Mucosa of rectum (tissue), 2 donors: ENCODE measurements around the gene SPATA13.

Experiments used
- H3K27ac ChIP-seq, 2 donors: one replicate each; pipeline ENCODE4 v1.7.0; 2013; ENCODE audit warnings: inconsistent platforms in 2 of 2, low read depth in 2 of 2, low read length in 2 of 2
- H3K27me3 ChIP-seq, 2 donors: one replicate each; pipeline ENCODE4 v1.7.0; 2013; ENCODE audit warnings: low read length in 2 of 2; ENCODE audit not compliant: control insufficient read depth in 2 of 2, insufficient read depth in 2 of 2
- H3K36me3 ChIP-seq, 2 donors: one replicate each; pipeline ENCODE4 v1.7.0; 2013; ENCODE audit warnings: low read length in 2 of 2; ENCODE audit not compliant: control insufficient read depth in 2 of 2, insufficient read depth in 2 of 2
- H3K4me1 ChIP-seq, 2 donors: one replicate each; pipeline ENCODE4 v1.7.0; 2013; ENCODE audit warnings: low read length in 2 of 2, mild to moderate bottlenecking in 1 of 2; ENCODE audit not compliant: control insufficient read depth in 2 of 2, insufficient read depth in 2 of 2
- H3K4me3 ChIP-seq, 2 donors: one replicate each; pipeline ENCODE4 v1.7.0; 2013; ENCODE audit warnings: low read length in 2 of 2
- H3K9ac ChIP-seq, 2 donors: one replicate each; pipeline ENCODE4 v1.7.0; 2013; ENCODE audit warnings: low read length in 2 of 2, low read depth in 1 of 2, mild to moderate bottlenecking in 1 of 2
- H3K9me3 ChIP-seq, 2 donors: one replicate each; pipeline ENCODE4 v1.7.0; 2013; ENCODE audit warnings: low read length in 2 of 2; ENCODE audit not compliant: control insufficient read depth in 2 of 2
- donor health status: healthy.
- donor health status: Normal muscosa, but diverticular disease.

The SPATA13 gene

DNA sequence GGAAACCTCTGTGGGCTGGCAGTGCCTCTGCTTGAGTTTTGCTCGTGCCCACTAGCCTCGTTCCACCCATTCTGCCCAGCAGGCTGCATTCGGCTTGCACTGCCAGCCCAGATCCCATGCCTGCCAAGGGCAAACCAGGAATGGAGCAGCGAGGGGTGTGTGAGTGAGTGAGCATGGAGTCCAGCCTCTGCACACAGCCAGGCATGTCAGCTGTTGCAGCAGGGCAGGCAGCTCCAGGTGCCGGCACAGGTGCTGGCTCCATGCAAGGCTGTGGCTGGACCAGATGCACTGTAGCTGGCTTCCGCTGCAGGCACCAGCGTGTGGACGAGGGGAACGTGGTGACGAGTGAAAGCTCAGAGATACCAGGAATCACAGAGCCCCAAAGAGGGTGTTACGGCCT, 64.5 kb downstream of the SPATA13 start:
- Histone ChIP-seq H3K9me3 (no peaks in the 10 kb centered on the region), H3K9ac (no peak overlapping the region), H3K4me1 (no peaks in the 10 kb centered on the region), H3K36me3 (peaks cover 8 to 24% of the 10 kb centered on the region in 2 donors), H3K27me3 (no peaks in the 10 kb centered on the region), H3K27ac (no peak overlapping the region), H3K4me3 (no peak overlapping the region)

- no peaks in the 10 kb centered on the region for H3K27me3 ChIP-seq
- no peak overlapping the region for H3K27ac ChIP-seq
- peaks cover 8 to 24% of the 10 kb centered on the region in 2 donors for H3K36me3 ChIP-seq
- no peak overlapping the region for H3K4me3 ChIP-seq
- H3K9me3 ChIP-seq: no peaks in the 10 kb centered on the region
- H3K9ac ChIP-seq: no peak overlapping the region
- H3K4me1 ChIP-seq: no peaks in the 10 kb centered on the region
These were observed 65.4 kb downstream of the SPATA13 start for GRCh38 chr13:24225930-24226329.

DNA sequence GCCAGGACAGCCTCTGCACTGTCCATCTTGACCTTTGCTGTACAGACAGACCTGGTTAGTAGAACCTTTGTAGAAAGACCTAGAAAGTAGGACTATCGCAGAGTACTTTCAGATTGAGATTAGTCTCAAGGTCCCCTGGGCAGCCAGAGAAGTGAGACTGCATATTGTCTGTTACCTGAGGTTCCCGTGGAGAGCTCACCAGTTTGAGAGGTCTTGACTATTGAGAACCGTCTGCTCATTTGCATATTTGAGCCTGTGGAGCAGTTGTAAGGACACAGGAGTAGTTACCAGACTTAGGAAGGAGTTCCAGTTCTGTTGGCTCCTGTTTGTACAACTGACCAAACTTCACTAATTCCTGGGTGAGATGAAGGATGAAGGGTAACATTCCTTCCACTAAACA, 66.2 kb downstream of the SPATA13 start:
- no peak overlapping the region for H3K27ac ChIP-seq
- no peaks in the 10 kb centered on the region for H3K4me1 ChIP-seq
- no peaks in the 10 kb centered on the region for H3K9me3 ChIP-seq
- peaks cover 8 to 24% of the 10 kb centered on the region in 2 donors for H3K36me3 ChIP-seq
- no peak overlapping the region for H3K9ac ChIP-seq
- H3K4me3 ChIP-seq: no peak overlapping the region
- H3K27me3 ChIP-seq: no peaks in the 10 kb centered on the region

DNA sequence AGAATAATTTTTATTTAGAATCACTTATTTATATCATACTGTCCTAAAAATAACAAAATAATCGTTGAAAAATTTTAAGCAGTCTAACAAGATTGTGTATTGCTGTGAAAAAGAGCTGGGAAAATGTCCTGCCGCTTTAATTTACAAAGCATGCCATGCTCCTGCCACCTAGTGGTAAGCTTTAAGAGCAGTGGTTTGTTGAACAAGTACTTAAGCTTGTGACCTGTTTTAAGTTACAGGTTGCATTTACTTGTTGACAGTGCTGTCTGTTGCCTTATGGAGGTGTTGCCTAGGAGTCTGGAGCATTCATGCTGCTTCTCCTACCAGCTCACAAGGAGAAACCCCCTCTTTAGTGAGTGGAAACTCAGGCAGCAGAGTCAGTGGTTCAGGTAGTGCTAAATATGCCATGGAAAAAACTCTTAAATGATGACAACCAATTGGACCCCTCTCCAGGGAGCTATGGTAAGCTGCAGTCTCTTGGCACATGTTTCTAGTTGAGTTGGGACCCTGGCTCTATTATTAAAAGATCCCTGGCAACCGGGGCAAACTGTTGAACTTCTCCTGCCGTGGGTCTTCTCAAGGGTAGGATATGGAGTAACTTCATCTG, 68.4 kb downstream of the SPATA13 start:
- H3K9me3 ChIP-seq: no peaks in the 10 kb centered on the region
- no peak overlapping the region for H3K9ac ChIP-seq
- H3K4me3 ChIP-seq: no peak overlapping the region
- H3K4me1 ChIP-seq: peaks cover 0 to 4% of the 10 kb centered on the region in 2 donors
- peaks cover 3 to 14% of the 10 kb centered on the region in 2 donors for H3K36me3 ChIP-seq
- no peak overlapping the region for H3K27ac ChIP-seq
- no peaks in the 10 kb centered on the region for H3K27me3 ChIP-seq

DNA sequence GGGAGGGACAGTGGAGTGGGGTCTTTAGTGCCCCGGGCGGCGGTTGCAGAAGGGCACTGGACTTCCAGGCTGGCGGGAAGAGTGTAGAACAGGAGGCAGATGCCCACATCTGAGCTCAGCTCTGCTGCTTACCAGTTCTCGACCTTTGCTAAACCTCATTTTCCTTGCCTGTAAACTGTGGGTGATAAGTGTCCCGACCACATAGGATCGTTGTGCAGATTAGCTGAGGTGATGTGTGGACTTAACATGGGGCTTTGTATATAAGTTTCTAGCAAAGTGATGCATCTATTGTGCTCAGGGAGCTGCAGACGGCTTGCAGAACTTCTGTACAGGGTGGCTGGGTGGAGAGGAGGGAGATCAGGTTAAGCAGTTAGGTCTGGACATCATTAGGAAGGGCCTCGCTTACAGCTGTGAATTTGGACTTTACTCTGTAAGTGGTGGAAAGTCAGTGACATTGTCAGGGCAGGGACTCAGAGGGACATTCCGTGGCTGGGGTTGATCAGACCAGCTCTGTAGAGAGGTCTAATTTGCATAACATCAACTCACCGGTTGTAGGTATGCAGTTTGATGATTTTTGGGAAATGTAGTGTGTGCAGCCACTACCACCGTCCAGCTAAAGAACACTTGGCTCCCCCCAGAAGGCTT, 70.0 kb downstream of the SPATA13 start:
- no peaks in the 10 kb centered on the region for H3K27me3 ChIP-seq
- peaks cover 0 to 5% of the 10 kb centered on the region in 2 donors for H3K36me3 ChIP-seq
- H3K4me1 ChIP-seq: peaks cover 0 to 9% of the 10 kb centered on the region in 2 donors
- no peaks in the 10 kb centered on the region for H3K9me3 ChIP-seq
- no peak overlapping the region for H3K27ac ChIP-seq
- no peak overlapping the region for H3K9ac ChIP-seq
- no peak overlapping the region for H3K4me3 ChIP-seq

DNA sequence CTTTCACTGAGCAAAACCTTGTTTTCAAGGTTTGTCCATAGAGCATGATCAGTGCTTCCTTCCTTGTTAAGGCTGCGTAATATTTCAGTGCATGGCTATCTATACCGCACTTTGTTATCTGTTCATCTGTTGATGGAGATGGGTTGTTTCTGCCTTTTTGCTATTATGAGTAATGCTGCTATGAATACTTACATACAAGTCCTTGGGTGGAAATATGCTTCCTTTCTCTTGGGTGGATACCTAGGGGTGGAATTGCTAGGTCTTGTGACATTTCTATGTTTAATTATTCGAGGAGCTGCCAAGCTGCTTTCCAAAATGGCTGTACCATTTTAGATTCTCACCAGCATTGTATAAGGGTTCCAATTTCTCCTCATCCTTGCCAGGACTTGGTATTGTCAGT, 70.9 kb downstream of the SPATA13 start:
- no peaks in the 10 kb centered on the region for H3K27me3 ChIP-seq
- H3K9me3 ChIP-seq: no peaks in the 10 kb centered on the region
- H3K27ac ChIP-seq: no peak overlapping the region
- no peak overlapping the region for H3K4me3 ChIP-seq
- peaks cover 0 to 9% of the 10 kb centered on the region in 2 donors for H3K4me1 ChIP-seq
- H3K9ac ChIP-seq: no peak overlapping the region
- H3K36me3 ChIP-seq: no peaks in the 10 kb centered on the region

- H3K4me1 ChIP-seq: peaks cover 0 to 9% of the 10 kb centered on the region in 2 donors
- no peaks in the 10 kb centered on the region for H3K36me3 ChIP-seq
- H3K9ac ChIP-seq: no peak overlapping the region
- H3K9me3 ChIP-seq: no peaks in the 10 kb centered on the region
- no peak overlapping the region for H3K4me3 ChIP-seq
- no peak overlapping the region for H3K27ac ChIP-seq
- no peaks in the 10 kb centered on the region for H3K27me3 ChIP-seq
These were observed 71.5 kb downstream of the SPATA13 start for GRCh38 chr13:24232037-24232436.

DNA sequence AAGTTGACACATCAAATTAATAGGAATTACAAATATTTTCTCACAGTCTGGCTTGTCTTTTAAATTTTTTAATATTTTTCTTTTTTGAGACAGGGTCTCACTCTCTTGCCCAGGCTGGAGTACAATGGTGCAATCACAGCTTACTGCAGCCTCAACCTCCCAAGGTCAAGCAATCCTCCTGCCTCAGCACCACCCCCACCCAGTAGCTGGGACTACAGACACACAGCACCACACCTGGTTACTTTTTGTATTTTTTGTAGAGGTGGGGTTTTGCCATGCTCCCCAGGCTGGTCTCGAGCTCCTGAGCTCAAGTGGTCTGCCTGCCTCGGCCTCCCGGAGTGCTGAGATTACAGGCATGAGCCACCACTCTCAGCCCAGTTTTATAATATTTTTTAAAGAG, 72.0 kb downstream of the SPATA13 start:
- H3K27me3 ChIP-seq: no peaks in the 10 kb centered on the region
- H3K36me3 ChIP-seq: no peaks in the 10 kb centered on the region
- no peak overlapping the region for H3K4me3 ChIP-seq
- no peak overlapping the region for H3K9ac ChIP-seq
- peaks cover 0 to 9% of the 10 kb centered on the region in 2 donors for H3K4me1 ChIP-seq
- H3K27ac ChIP-seq: no peak overlapping the region
- no peaks in the 10 kb centered on the region for H3K9me3 ChIP-seq

GRCh38 chr13:24233351-24233901, 72.9 kb downstream of the SPATA13 start:
- H3K4me3 ChIP-seq: no peak overlapping the region

DNA sequence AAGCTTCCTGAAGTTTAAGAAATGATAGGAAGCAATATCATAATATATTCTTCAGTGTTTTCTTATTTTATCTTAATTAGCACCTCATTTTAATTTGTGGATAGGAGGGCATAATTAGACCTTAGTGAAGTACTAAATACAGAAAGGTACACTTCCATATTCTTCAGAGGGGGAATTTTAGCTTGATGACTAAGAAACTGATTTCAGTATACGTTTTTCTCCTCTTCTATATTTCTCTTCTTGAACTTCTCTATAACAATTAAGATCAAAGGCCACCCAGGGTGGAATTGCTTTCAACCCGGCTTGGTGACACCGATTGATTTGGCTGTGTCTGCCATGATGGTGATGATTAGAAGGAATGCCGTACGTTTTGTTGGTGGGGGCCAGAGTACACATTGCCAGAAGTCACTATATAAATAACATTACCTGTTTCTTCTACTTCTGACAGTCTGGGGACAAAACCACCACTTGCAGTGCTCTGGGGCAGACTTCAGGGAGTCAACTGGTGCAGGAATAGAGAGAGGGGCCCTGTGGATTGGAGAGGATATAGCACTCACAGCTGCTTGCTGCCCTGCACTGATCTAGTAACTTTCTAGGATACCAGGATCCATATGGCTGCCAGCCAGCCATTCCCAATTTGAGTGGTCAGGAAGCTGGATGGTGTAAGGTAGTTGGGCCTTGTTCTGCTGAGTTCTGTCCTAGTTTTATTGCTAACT, 73.8 kb downstream of the SPATA13 start:
- H3K36me3 ChIP-seq: no peaks in the 10 kb centered on the region
- H3K27ac ChIP-seq: no peak overlapping the region
- H3K4me1 ChIP-seq: peaks cover 2 to 9% of the 10 kb centered on the region in 2 donors
- H3K9ac ChIP-seq: no peak overlapping the region
- H3K9me3 ChIP-seq: no peaks in the 10 kb centered on the region
- no peak overlapping the region for H3K4me3 ChIP-seq
- no peaks in the 10 kb centered on the region for H3K27me3 ChIP-seq

More at GRCh38 chr13:24233351-24233901, 72.9 kb downstream of the SPATA13 start:
- H3K27ac ChIP-seq: no peak overlapping the region
- no peaks in the 10 kb centered on the region for H3K27me3 ChIP-seq
- peaks cover 0 to 9% of the 10 kb centered on the region in 2 donors for H3K4me1 ChIP-seq
- no peak overlapping the region for H3K9ac ChIP-seq
- no peaks in the 10 kb centered on the region for H3K9me3 ChIP-seq
- no peaks in the 10 kb centered on the region for H3K36me3 ChIP-seq
